HG02571 (cell line): ENCODE results near the gene STX8.

ENCODE experiments used
- ATAC-seq: cut with Tn5 transposase; IDR thresholded peaks from one replicate; pipeline ENCODE4 v1.9.1; 2021; ENCODE audit warnings: mild to moderate bottlenecking, moderate library complexity; ENCODE audit not compliant: unreplicated experiment

STX8 gene

DNA sequence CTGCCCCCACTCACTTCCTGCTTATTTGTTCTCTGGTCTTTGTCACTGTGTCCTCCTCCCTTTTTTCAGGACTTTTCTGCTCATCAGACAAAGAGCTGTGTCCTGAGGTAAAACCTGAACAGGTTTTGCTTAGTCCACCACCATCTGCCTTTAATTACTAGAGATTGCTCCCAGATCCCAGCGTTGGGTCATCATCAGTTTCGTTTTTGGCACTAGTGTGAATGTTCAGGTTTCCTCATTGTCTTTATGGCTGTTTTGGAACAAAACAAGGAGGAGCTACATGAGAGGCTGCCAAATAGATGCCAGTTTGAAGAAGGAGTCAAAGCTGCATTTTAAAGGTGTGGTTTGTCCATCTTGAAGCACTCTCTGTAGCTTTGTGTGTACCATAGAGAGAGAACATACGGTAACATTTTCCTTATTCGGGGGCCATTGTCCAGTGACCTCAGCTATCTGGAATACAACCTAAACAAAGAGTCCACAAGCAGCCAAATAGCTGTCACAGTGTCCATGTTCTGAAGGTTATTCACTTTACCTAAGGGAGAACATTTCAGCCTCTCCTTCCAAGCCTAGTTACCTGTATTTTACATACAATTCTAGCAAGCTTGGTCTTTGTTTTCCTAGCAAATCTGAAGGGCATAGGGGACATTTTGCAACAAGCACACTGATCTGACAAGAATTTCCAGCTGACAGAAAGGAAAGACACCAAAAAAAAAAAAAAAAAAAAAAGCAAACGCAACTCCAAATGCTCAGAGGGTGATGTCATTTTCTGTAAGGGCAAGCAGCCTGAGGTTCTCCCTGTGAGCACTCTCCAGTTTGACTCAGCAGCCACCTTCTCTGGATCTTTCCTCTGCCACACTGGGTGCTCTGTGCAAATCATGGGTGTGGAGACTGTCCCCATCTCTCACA is 358.2 kb downstream of the STX8 start:
- no peak for ATAC-seq

DNA sequence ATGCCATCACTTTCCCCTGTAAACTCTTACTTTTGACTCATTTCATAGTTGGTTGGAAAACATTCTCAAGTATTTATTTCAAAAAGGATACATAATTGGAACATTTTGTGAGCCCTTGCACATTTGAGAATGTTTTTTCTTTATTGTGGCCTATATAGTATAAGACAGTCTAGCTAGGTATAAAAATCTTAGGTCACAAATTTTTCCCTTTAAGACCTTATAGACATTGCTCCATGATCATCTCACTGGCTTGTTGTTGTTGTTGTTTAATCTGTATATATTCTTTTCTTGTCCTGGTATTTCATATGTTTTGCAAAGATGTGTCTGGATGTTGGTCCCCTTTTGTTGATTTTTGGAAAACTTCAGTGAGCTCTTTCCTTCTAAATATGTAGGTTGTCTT is 360.2 kb downstream of the STX8 start:
- ATAC-seq = no peak

DNA sequence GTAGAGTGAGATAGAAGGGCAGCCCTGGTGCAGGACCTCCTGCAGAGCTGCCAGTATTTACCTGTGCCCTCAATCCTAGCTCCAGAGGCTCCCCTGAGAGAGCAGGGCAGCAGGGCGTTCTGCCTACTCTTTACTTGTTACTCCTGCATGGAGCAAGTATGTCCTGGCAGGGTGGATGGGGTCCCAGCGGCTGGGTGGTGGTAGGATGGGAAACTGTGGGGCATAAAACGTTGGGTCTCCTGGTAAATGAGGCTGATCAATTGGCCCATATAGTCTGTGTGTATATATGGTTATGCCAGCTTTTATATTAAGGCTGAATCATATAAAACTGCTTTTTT is 362.3 kb downstream of the STX8 start:
- ATAC-seq = no peak

DNA sequence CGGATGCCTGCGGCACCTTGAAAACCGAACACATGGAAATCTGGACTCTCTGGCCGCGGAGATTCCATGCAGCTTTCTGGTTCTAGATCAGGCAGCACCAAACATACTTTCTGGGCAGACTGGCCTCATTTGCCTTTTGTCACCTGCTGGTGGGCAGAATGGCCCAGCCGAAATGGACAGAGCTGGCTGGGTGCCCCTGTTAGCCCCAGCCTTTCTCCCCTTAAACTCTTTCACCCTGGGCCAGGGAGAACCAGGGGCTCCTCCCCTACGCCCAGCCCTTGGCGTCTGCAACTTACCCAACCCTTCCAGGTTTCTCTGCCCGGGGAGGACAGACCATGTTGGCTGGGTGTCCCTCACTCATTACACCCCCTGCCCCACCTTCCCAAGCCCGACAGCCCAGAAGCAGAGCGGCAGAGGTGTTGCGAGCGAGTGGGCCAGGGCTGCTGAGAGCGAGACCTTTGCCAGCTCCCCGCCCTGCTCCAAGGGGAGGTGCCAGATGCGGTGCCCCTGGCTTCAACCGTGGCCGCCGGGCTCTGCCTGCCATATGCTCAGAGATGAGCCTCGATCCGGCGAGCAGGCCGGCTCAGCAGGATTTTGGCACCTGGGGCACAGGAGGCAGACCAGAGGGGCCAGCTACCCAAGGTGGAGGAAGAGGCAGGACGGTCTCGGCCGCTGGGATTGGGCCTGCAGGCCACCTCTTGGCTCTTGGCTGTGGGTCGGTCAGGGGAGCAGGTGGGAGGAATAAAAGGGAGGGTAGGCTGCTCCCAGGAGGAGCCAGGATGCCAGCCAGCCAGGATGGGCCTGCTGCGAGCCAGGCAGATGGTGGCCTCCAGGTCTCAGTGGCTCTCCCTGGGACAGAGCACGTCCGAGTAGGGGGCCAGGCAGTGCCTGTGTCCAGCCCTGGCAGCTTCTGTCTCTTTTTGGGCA is 363.0 kb downstream of the STX8 start:
- no peak for ATAC-seq

DNA sequence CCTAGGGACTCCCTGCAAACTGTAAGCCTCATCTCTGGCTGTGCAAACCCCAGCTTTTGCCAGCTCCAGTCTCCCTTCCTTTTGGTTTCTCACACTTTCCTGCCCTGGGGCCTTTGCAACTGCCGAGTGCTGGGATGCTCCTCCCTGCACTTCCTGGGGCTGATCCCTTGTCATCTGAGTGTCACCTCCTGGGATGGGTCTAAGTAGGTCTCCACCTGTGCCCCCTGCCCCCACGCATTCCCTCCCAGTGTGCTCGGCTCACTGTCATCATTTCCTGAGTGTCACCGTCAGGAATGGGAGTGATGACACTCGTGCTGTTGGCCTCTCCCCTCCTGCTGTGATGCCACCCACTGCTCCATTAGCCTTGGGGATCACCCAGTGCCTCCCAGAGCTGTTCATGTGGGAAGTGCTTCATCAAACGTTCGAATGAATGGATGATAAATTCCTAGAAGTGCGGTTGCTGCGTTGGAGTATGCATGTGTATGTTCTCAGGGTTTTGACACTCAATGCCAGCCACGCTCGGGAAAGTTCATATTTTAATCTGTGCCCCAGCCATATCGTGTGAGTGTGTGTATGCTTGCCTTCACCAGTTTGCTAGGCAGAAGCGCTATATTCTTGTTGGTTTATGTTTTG is 364.4 kb downstream of the STX8 start:
- ATAC-seq = no peak

DNA sequence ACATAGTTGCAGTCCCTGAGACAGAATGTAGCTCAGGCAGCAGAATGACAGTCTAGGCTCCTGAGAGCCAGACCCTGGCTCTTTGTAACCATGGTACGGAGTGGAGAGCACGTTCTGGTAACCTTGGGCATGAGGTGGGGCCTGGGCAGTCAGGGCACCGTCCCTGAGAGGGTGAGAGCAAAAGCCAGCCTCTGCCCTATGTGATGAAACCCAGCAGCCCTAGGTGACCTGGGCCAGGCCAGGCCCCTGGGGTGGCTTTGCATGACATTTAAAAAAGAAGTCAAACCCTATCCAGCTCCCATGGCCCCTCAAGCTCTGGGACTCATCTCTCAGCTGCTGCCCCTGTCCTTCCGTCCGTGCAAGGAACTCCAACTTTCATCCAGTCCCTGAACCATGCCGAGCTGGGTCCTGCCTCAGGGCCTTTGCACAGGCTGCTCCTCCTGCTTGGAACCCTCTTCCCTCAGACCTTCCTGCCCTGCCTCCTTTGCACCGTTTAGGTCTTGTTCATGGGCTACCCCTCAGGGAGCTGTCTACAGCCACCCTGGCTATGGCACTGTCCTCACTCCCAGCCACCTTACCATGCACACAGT is 365.7 kb downstream of the STX8 start:
- ATAC-seq = no peak

DNA sequence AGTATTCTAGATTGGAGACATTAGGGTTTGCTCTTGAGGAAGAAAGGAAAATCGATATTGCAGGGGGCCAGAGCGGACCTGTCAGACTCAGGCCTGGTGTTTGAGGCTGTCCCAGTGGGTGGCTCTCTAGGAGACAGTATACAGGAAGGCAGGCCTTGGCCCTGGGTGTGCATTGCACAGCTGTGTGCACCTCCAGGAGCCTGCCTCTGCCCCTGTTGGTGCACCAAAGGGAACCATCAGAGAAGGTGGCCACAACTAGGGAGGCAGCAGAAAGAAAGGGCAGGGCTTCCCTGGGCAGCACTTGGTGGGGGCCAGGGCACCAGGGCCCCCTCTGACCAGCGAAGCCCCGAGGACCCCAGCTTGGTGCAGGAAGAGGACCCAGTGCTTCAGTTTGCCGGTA is 366.3 kb downstream of the STX8 start:
- no peak for ATAC-seq

DNA sequence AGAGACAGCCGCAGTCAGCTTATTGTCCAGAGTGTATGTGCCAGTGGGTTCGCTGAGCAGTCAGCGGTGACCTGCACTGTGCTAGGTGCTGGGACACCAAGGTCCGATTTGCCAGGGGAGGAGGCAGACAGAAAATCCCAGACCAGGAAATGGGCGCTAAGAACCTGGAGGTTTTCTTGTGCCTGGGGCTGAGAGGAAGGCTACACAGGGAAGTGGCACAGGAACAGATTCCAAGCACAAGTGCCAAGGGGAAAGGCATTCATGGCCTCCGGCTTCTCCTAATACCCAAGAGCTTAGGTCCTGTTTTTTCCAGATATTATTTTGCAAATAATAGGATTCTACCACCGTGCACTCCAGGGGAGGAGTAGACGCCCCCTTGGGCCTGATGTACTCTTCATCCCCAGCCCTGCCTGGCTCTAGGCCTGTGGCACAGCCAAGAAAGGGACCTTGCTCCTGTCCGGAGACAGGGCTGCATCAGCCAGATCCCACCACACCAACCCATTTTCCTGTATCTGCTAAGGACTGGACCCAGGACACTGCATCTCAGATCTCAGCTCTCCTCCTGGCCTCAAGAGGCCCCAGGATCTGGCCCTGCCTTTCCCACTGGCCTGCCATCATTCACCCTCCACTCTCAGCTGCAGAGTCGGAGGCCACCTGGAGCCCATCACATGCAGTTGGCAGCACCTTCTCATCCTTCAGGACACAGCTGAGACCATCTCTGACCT is 367.1 kb downstream of the STX8 start:
- no peak for ATAC-seq

DNA sequence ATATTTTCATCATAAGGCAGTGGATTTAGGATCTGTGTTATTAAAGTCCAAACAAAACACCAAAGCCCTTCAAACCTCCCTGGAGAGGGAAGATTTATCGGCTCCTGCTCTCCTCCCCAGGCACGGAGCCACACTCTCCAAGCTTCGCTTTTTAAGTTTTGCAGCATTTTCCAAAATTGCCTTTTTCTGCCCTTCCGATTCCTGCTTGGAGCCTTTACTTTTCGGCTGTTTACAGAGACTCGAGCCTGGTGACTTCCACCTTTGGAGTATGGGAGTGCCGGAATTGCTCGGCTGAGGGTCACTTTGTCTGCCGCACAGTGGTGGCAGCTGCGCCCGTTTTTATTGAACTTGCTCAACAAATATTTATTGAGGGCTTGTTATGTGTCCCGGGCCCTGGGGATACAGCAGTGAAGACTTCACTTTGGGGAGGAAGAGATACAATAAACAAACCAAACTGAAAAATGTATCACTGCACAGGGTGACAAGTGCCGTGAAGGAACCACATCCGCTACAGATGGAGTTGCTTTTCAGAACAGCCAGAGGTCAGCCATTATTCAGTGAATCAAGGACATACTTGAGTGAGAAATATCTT is 368.8 kb downstream of the STX8 start:
- ATAC-seq = no peak

DNA sequence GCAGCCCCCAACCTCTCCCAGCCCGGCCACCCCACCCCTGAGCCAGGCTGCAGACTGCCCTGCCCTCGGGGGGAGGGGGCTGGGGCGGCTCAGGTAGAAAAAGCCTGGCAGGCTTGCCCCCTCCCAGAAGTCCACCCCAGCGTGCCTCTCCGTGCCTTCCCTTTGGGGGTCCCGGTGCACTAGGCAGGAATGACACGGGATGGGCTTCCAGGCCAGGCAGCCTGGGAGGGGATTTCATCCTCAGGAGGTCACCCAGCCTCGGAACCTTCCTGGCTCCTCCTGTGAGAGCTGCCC is 369.3 kb downstream of the STX8 start:
- no peak for ATAC-seq

DNA sequence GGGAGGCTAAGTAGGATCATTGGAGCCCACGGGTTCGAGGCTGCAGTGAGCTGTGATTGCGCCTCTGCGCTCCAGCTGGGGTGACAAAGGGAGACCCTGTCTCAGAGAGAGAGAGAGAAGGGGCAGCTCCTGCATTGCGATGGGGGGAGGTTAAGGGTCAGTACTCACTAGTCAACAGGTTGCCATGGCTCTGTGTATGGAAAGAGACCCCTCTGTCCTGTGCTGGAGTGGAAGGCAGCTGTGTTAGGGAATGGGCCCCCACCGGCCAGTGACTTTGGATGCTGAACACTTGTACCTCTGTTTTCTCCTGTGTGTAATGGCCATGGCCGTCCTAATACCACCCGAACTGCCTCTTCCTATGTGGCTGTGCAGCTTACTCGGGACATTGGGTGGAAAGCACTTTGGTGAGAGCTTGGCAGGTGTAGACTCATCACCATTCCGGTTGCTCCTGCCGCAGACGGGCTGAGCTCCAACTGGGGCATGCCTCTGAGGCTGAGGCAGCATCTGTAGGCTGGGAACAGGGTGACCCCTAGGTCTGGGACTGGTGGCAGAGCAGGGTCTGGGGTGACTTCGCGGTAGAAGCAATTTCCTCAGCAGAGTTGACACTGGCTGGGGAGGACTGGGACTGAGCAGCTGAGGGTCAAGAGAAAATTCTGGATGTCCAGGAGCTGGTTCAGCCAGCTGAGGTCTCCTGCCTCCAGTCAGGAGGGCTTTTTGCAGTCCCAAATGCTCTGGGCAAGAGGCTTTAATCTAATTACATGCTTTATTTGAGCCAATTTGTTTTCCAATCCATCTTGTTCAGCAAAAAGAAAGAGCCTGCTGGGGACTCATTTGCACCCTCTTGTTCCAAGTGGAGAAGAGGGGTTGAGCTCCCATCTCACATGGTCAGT is 369.9 kb downstream of the STX8 start:
- no peak for ATAC-seq

DNA sequence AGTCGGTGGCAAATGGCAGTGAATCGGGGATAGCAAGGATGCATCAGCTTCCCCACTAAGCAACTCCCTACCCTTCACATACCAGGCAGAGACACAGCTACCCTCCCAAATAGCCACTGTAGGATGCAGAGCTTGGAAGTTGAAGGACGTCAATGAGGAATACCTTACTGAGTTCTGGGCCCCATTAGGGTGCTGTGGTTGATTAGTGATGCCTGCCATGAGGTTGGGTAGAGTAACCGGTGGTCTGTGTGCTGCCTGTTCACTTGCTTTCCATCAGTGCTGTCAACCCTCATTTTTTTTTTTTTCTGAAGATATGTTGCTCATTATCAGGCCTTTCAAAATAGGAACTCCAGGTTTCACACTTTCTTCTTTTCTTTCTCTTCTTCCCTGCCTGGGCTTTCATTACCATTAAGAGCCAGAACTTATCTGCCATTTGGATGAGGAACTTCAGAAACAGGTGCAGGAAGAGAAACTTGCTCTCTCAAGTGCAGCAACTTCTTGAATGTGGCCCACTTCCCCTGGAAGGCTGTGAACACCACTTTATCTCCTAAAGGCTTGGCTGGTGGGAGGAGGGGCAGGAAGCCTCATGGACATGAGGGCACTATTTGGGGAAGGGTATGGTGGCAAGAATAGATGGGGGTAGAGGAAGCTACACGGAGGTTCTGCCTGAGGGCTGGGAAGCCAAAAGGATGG is 370.8 kb downstream of the STX8 start:
- no peak for ATAC-seq

DNA sequence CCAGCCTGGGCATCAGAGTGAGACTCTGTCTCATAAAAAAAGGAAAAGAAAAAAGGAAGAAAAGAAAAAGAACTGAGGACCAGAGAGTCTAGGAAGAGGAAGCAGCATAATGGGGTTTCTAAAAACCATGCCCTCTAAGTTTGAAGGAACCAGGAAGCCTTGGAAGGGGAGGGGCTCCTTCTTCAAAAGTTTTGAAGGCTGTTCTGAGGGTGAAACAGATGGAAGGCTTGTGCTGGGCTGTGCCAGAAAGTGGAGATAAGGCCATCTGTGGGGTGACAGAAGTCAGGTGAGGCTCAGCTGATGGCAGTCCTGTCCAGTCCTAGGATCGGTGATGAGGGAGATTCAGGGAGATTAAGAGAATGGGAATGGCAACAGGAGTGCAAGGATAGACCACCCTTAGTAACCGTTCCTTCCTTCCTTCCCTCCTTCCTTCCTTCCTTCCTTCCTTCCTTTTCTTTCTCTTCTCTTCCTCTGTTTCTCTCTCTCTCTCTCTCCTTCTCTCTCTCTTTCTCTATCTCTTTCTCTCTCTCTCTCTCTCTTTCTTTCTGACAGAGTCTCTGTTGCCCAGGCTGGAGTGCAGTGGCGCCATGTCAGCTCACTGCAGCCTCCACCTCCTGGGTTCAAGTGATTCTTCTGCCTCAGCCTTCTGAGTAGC is 371.7 kb downstream of the STX8 start:
- ATAC-seq = no peak

DNA sequence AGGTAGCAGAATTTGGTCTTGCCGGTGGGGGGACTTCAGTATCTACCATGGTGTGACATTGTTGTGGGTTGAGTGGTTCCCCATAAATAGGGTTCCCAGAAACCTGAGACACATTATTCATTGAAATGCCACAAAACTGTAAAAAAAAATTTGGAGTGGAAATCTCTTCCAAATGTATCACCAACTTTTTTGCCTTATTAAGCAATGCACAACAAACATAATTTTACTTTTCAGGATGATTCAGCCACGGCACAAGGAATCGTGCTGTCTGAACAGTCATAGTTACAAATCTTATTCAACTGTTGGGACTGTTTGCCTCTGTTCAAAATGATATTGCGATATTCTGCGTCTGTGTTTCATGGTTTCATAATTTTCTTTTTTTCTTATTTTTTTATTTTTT is 373.1 kb downstream of the STX8 start:
- no peak for ATAC-seq

DNA sequence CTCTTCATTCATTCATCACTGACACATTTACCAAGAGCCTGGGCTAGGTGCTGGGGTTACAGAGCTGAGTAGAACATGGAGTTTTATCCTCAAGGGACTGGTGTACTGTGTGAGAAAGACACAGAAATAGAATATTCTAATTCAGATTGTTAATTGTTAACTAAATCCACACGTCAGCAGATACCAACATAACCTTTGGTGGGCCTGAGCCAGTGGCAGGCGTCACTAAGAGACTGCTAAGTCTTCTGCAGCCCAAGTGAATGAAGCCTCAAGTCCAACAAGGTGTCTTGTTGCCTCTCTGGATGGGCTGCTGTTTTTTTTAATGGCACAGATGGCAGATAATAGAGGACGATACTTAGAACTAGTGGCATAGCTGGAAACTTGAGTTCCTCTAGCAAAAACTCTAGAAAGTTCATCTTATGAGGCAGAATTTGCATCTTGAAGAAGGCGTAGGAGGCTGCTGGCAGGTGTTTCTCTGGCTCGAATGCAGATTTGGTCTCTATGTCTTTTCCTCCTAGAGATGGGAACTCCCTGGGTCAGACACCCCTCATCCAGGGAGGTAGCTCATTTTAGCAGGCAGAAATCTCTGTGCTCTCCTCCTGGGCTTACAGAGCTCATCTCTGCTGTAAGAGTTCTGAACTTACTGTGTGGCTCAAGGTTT is 374.8 kb downstream of the STX8 start:
- peak; percentile 77 for ATAC-seq
